HEK293T (cell line): ENCODE results near the gene TMPRSS4.

Experiments used
- BHLHE40 ChIP-seq: fragments of 450-650 bp; IDR thresholded peaks from 2 replicates; pipeline ENCODE4 v1.6.1; 2016; ENCODE audit warnings: mild to moderate bottlenecking, moderate library complexity, borderline replicate concordance
- CTBP1 ChIP-seq: fragments of 450-650 bp; IDR thresholded peaks from 2 replicates; pipeline ENCODE4 v1.6.1; 2016; ENCODE audit warnings: borderline replicate concordance
- FOXA1 ChIP-seq: fragments of 450-650 bp; IDR thresholded peaks from 2 replicates; pipeline ENCODE4 v1.6.1; 2016; ENCODE audit warnings: mild to moderate bottlenecking
- FOXK2 ChIP-seq: fragments of 450-650 bp; IDR thresholded peaks from 2 replicates; pipeline ENCODE4 v1.6.1; 2016; ENCODE audit warnings: mild to moderate bottlenecking
- FOXM1 ChIP-seq: fragments of 450-650 bp; IDR thresholded peaks from 2 replicates; pipeline ENCODE4 v1.6.1; 2017; ENCODE audit warnings: mild to moderate bottlenecking, borderline replicate concordance
- L3MBTL2 ChIP-seq: fragments of 450-650 bp; conservative IDR thresholded peaks from 2 replicates; pipeline ENCODE4 v1.6.1; 2016; ENCODE audit warnings: mild to moderate bottlenecking
- NFRKB ChIP-seq: fragments of 450-650 bp; IDR thresholded peaks from 2 replicates; pipeline ENCODE4 v1.6.1; 2016; ENCODE audit warnings: mild to moderate bottlenecking, moderate library complexity
- SP1 ChIP-seq: fragments of 450-650 bp; IDR thresholded peaks from 2 replicates; pipeline ENCODE4 v1.6.1; 2017
- TARDBP ChIP-seq: fragments of 450-650 bp; IDR thresholded peaks from 2 replicates; pipeline ENCODE4 v1.6.1; 2016
- ZNF384 ChIP-seq: fragments of 450-650 bp; IDR thresholded peaks from 2 replicates; pipeline ENCODE4 v1.6.1; 2016
- TF ChIP-seq, protein P1 (sequence below): fragments of 450-650 bp; IDR thresholded peaks from 2 replicates; pipeline ENCODE4 v1.6.1; 2016

DNA sequence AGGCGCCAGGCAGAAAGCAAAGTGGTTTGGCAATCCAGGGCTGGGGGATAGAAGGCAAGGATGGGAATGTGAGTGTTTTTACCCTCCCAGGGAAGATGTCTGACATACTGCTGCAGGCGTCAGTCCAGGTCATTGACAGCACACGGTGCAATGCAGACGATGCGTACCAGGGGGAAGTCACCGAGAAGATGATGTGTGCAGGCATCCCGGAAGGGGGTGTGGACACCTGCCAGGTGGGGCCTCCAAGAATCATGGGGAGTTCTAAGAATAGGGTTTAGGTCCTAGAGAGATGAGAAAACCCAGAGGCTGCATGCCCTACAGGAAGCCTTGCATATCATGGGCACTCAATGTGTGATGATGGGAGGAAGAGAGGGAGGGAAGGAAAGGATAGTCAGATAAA, 38.2 kb downstream of the TMPRSS4 start:
- TF ChIP-seq, protein P1, sequence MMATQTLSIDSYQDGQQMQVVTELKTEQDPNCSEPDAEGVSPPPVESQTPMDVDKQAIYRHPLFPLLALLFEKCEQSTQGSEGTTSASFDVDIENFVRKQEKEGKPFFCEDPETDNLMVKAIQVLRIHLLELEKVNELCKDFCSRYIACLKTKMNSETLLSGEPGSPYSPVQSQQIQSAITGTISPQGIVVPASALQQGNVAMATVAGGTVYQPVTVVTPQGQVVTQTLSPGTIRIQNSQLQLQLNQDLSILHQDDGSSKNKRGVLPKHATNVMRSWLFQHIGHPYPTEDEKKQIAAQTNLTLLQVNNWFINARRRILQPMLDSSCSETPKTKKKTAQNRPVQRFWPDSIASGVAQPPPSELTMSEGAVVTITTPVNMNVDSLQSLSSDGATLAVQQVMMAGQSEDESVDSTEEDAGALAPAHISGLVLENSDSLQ, result no peak
- TF ChIP-seq L3MBTL2, result no peak
- no peak for TF ChIP-seq SP1
- no peak for TF ChIP-seq FOXM1
- no peak for TF ChIP-seq CTBP1
- no peak for TF ChIP-seq BHLHE40
- no peak for TF ChIP-seq ZNF384
- no peak for TF ChIP-seq FOXA1
- TF ChIP-seq TARDBP, result no peak
- no peak for TF ChIP-seq NFRKB
- TF ChIP-seq FOXK2, result no peak
